SU-DHL-6 (cell line): Measurements from ENCODE around the gene DUSP22.

ENCODE experiments used
- H2AFZ ChIP-seq: fragments of 200-600 bp; sonication (generic); 2 replicates; pipeline ENCODE4 v1.6.1; 2014; ENCODE audit warnings: low read depth, mild to moderate bottlenecking, moderate library complexity, mixed read lengths, antibody characterized with exemption, low read length; ENCODE audit not compliant: severe bottlenecking
- H3F3A ChIP-seq: fragments of 200-600 bp; shearing (Covaris generic); 2 replicates; pipeline ENCODE4 v1.6.0; 2016; ENCODE audit warnings: antibody characterized with exemption, mild to moderate bottlenecking; ENCODE audit not compliant: insufficient read depth
- H3K27ac ChIP-seq: fragments of 200-600 bp; sonication (generic); 2 replicates; pipeline ENCODE4 v1.5.1; 2016; ENCODE audit warnings: low read depth, mild to moderate bottlenecking, low read length, moderate library complexity, mixed read lengths
- H3K27me3 ChIP-seq: fragments of 200-600 bp; sonication (generic), shearing (Covaris generic); 2 replicates; pipeline ENCODE4 v1.6.0; 2014; ENCODE audit warnings: mild to moderate bottlenecking, low read length
- H3K36me3 ChIP-seq: fragments of 200-600 bp; sonication (generic); 2 replicates; pipeline ENCODE4 v1.6.1; 2014; ENCODE audit warnings: mild to moderate bottlenecking, low read length, mixed read lengths
- H3K4me2 ChIP-seq: fragments of 300-600, 200-600 bp; shearing (Covaris generic), sonication (generic); 2 replicates; pipeline ENCODE4 v1.6.0; 2014; ENCODE audit warnings: low read length, low read depth, mild to moderate bottlenecking; ENCODE audit not compliant: poor library complexity, severe bottlenecking
- H3K4me3 ChIP-seq: fragments of 200-600 bp; sonication (generic); 2 replicates; pipeline ENCODE4 v1.5.1; 2014; ENCODE audit warnings: antibody characterized with exemption, low read length, mild to moderate bottlenecking, mixed read lengths; ENCODE audit not compliant: insufficient read depth, poor library complexity, severe bottlenecking
- H3K79me2 ChIP-seq: fragments of 200-600 bp; sonication (generic); 2 replicates; pipeline ENCODE4 v1.6.1; 2014; ENCODE audit warnings: mild to moderate bottlenecking, low read length, moderate library complexity; ENCODE audit not compliant: insufficient read depth
- H3K9ac ChIP-seq: fragments of 200-600 bp; sonication (generic); 2 replicates; pipeline ENCODE4 v1.7.0; 2014; ENCODE audit warnings: mild to moderate bottlenecking, low read length
- H3K9me2 ChIP-seq: fragments of 200-600 bp; sonication (generic); replicated peaks from 2 replicates; pipeline ENCODE4 v1.6.1; 2014; ENCODE audit warnings: low read length; ENCODE audit not compliant: insufficient read depth
- H3K9me3 ChIP-seq: fragments of 200-600 bp; sonication (generic); 2 replicates; pipeline ENCODE4 v1.6.1; 2014; ENCODE audit warnings: low read length, mixed read lengths; ENCODE audit not compliant: insufficient read depth
- H4K20me1 ChIP-seq: fragments of 200-600 bp; sonication (generic); 2 replicates; pipeline ENCODE4 v1.6.1; 2014; ENCODE audit warnings: low read depth, mild to moderate bottlenecking, antibody characterized with exemption, low read length, moderate library complexity, mixed read lengths
- EZH2phosphoT487 ChIP-seq: fragments of 200-600 bp; sonication (generic), shearing (Covaris generic); conservative IDR thresholded peaks from 2 replicates; pipeline ENCODE4 v1.6.1; 2018; ENCODE audit warnings: mild to moderate bottlenecking, antibody characterized with exemption, low read length, moderate library complexity, mixed read lengths
- TF ChIP-seq, protein P1 (sequence below): fragments of 200-600 bp; sonication (generic); IDR thresholded peaks from one replicate; pipeline ENCODE4 v1.5.1; 2017; ENCODE audit warnings: antibody characterized with exemption, mild to moderate bottlenecking, low read length, moderate library complexity; ENCODE audit not compliant: insufficient read depth, poor library complexity, severe bottlenecking

The DUSP22 gene

DNA sequence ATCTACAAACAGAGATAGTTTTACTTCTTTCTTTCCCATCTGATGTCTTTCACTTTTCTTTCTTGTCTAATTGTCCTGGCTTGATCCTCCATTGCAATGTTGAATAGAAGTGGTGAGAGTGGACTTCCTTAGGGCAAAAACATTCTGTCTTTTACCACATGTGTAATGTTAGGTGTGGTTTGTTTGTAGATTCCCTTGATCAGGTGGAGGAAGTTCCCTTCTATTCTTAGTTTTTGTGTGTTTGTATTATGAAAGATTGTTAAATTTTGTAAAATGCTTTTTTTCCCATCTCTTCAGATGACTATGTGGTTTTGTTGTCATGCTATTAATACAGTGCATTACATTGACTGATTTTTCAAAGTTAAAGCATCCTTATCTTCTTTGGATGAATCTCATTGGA lies 41.6 kb upstream of the DUSP22 start:
- H3K4me2 ChIP-seq = no peak overlapping the region

DNA sequence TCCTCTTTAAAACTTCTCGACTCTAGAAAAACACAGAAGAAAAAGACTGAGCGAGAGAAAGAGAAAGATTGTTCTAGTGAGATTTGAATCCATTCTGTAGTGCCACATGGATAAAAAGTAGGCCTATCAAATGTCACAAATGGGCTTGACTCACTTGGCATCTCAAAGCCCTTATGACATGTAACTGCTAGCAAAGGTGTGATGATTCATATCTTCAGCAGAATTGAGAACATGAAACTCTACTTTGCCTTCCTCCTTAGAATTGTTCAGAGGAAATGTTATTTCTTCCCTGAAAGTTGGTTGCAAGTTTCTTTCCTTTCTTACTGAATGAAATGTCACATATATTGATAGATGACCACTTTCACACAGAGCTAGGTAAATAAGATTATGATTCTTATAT lies 40.4 kb upstream of the DUSP22 start:
- H3K9me2 ChIP-seq = no peaks in the 10 kb centered on the region
- no peaks in the 10 kb centered on the region for H3K79me2 ChIP-seq
- no peaks in the 10 kb centered on the region for H4K20me1 ChIP-seq
- H3K9me3 ChIP-seq = no peaks in the 10 kb centered on the region
- H3K4me3 ChIP-seq = no peak overlapping the region
- no peak overlapping the region for H3K9ac ChIP-seq
- H3K27ac ChIP-seq = no peak overlapping the region
- H2AFZ ChIP-seq = no peak overlapping the region
- no peak for TF ChIP-seq EZH2phosphoT487
- TF ChIP-seq, protein P1, sequence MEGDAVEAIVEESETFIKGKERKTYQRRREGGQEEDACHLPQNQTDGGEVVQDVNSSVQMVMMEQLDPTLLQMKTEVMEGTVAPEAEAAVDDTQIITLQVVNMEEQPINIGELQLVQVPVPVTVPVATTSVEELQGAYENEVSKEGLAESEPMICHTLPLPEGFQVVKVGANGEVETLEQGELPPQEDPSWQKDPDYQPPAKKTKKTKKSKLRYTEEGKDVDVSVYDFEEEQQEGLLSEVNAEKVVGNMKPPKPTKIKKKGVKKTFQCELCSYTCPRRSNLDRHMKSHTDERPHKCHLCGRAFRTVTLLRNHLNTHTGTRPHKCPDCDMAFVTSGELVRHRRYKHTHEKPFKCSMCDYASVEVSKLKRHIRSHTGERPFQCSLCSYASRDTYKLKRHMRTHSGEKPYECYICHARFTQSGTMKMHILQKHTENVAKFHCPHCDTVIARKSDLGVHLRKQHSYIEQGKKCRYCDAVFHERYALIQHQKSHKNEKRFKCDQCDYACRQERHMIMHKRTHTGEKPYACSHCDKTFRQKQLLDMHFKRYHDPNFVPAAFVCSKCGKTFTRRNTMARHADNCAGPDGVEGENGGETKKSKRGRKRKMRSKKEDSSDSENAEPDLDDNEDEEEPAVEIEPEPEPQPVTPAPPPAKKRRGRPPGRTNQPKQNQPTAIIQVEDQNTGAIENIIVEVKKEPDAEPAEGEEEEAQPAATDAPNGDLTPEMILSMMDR = no peak
- H3K36me3 ChIP-seq = no peaks in the 10 kb centered on the region
- H3F3A ChIP-seq = no peaks in the 10 kb centered on the region
- no peaks in the 10 kb centered on the region for H3K27me3 ChIP-seq
- no peak overlapping the region for H3K4me2 ChIP-seq

More for the DNA sequence above, 41.6 kb upstream of the DUSP22 start:
- Histone ChIP-seq H3K4me3 (no peak overlapping the region), H3F3A (no peaks in the 10 kb centered on the region), H3K36me3 (no peaks in the 10 kb centered on the region), H3K9me3 (no peaks in the 10 kb centered on the region), H2AFZ (no peak overlapping the region), H3K27ac (no peak overlapping the region), H3K79me2 (no peaks in the 10 kb centered on the region), H3K27me3 (no peaks in the 10 kb centered on the region), H3K9ac (no peak overlapping the region), H3K9me2 (no peaks in the 10 kb centered on the region), H4K20me1 (no peaks in the 10 kb centered on the region)
- no peak for TF ChIP-seq EZH2phosphoT487
- TF ChIP-seq, protein P1 = no peak

DNA sequence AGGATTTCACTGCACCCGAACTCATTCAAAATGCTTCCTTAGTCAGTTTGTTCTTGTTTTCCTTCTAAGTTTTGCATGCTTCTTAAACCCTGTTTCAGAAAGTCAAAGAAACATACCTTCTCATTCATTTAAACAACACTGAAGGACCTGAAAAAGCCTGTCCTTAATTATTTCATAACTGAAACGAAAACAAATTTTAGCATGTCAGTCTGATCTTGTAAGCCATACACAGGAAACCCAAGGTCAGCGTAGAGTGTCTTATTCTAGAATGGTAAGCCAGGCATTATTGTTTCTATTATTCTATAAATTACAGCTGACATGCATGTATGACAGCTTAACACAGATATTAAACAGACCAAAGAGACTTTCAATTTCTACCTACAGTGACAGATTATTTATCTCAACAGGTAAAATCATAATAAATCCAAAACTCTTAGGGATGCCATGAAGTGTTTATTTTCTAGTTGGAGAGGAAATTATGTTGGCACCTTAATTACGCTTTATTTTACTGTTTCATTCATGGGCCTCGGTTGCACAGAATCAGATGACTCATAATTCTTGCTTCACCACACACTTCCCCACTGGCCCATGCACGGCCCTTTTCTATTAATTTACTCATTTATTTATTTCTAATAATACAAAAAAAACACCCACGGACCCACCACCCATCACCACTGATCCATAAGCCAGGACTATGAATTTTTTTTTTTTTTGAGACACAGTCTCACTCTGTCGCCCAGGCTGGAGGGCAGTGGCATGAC lies 39.3 kb upstream of the DUSP22 start:
- H3K9ac ChIP-seq = no peak overlapping the region
- no peak overlapping the region for H2AFZ ChIP-seq
- no peak overlapping the region for H3K27ac ChIP-seq
- no peaks in the 10 kb centered on the region for H3K36me3 ChIP-seq
- H3K9me3 ChIP-seq = no peaks in the 10 kb centered on the region
- TF ChIP-seq EZH2phosphoT487 = no peak
- TF ChIP-seq, protein P1 = no peak
- H4K20me1 ChIP-seq = no peaks in the 10 kb centered on the region
- H3K4me2 ChIP-seq = no peak overlapping the region
- no peaks in the 10 kb centered on the region for H3K9me2 ChIP-seq
- H3K79me2 ChIP-seq = no peaks in the 10 kb centered on the region
- H3K27me3 ChIP-seq = no peaks in the 10 kb centered on the region
- H3F3A ChIP-seq = no peaks in the 10 kb centered on the region
- H3K4me3 ChIP-seq = no peak overlapping the region
